Heart right ventricle (tissue), 16 donors: ENCODE data around the gene CHCHD3. TPM values are rescaled to one million over a fixed set of nuclear protein-coding genes. Genes with fewer than 3 reads are reported as not detected.

Experiments used
- ATAC-seq, 8 donors: fragments of 200-7000 bp; cut with Tn5 transposase; one replicate each; pipeline ENCODE4 v1.9.1; 2020; ENCODE audit warnings: mild to moderate bottlenecking in 8 of 8, moderate library complexity in 8 of 8, moderate number of reproducible peaks in 1 of 8
- DNase-seq, 2 donors: peaks; one replicate each; pipeline ENCODE4 v3.0.0-alpha.2; 2020
- H3K27ac ChIP-seq, 10 donors: fragments of 200-600 bp; sonication (generic) in 2 of 10; one replicate each; pipeline versions ENCODE4 v1.5.0 to v1.8.0; 2020 to 2022; ENCODE audit warnings: mild to moderate bottlenecking in 3 of 10
- H3K27me3 ChIP-seq, 7 donors: fragments of 200-600 bp; one replicate each; pipeline ENCODE4 v1.8.0; 2021 to 2022; ENCODE audit warnings: mild to moderate bottlenecking in 2 of 7
- H3K36me3 ChIP-seq, 9 donors: fragments of 200-600 bp; sonication (generic) in 1 of 9; one replicate each; pipeline versions ENCODE4 v1.5.0 to v1.8.0; 2020 to 2022; ENCODE audit warnings: mild to moderate bottlenecking in 2 of 9
- H3K4me1 ChIP-seq, 9 donors: fragments of 200-600 bp; sonication (generic) in 1 of 9; one replicate each; pipeline versions ENCODE4 v1.5.0 to v1.8.0; 2020 to 2022; ENCODE audit warnings: mild to moderate bottlenecking in 4 of 9
- H3K4me3 ChIP-seq, 10 donors: fragments of 200-600 bp; sonication (generic) in 2 of 10; one replicate each; pipeline versions ENCODE4 v1.5.0 to v1.8.0; 2020 to 2022; ENCODE audit warnings: mild to moderate bottlenecking in 7 of 10, moderate library complexity in 2 of 10
- H3K9me3 ChIP-seq, 11 donors: fragments of 200-600 bp in 10 of 11; sonication (generic) in 2 of 11; one replicate each; pipeline versions ENCODE4 v1.5.0 to v1.8.0; 2013 to 2022; ENCODE audit warnings: mild to moderate bottlenecking in 2 of 11, control low read depth in 1 of 11, moderate library complexity in 1 of 11
- CTCF ChIP-seq, 9 donors: fragments of 200-600 bp; sonication (generic) in 2 of 9; IDR thresholded peaks; one replicate each; pipeline versions ENCODE4 v1.5.0 to v1.8.0; 2021 to 2022; ENCODE audit warnings: antibody characterized with exemption in 9 of 9, mild to moderate bottlenecking in 5 of 9, moderate library complexity in 1 of 9
- WGBS, 2 donors: extraction: QIAGEN DNeasy Blood & Tissue Kit; methylation state at CpG; one replicate each; pipeline ENCODE4 v1.1.7; 2013; ENCODE audit warnings: inconsistent platforms in 1 of 2; 5-methylcytosine and 5-hydroxymethylcytosine counted together
- intact Hi-C, 10 donors: fragments of 100-400 bp; cut with DNase I; formaldehyde crosslinking; loops; one replicate each; pipeline versions ENCODE4 v1.11.1 to v1.14.2; 2022
- polyA plus RNA-seq, 2 donors: library from polyadenylated mRNA; stranded (reverse); fragments of 200-250 nt; gene quantifications; one replicate each; pipeline ENCODE4 v1.2.3, GENCODE V29; 2013
- total RNA-seq, 10 donors: library from RNA; stranded (reverse); fragmentation: NEBNext Ultra II Directional in 3 of 10; extraction: Animal tissue kit (Norgen Biotek cat#: 25700) in 3 of 10; gene quantifications; one replicate each; pipeline versions ENCODE4 v1.2.1 to v1.2.4, GENCODE V29; 2021 to 2023
- donor health status: Arrhythmogenic right ventricular cardiomyopathy.
- donor health status: ischemic (EF 13 %, LVEDD 7.1; RV severe dilation, severe dysfunction).
- donor health status: healthy with polysubstance abuse.
- donor health status: DM: no; HTN: yes; CAD: no.
- donor health status: DM: no; HTN: no; CAD: no.
- donor health status: ischemic (EF 25% LVEDD 6.9; RV normal size, moderate dysfunction).
- donor health status: ischemic (EF 25% LVEDD 5.7; RV mildly dilated, moderate dysfunction).
- donor health status: healthy.
- donor health status: DM: yes; HTN: yes; CAD: no.
- donor health status: Ischemic cardiomyopathy.
- donor health status: ischemic (EF 35%, LVEDD 5.7; RV mildly dilated, moderate dysfunction).
- donor health status: nonischemic (EF 11% LVEDD 7.7; RV severe dilation, severe dysfunction).
- donor health status: DM: yes; HTN: yes; CAD: no.
- donor health status: PGD.
- donor health status: ischemic (EF 29% LVEDD 5.4; RV normal size, mild dysfunction).
- donor health status: nonischemic (EF 23%, LVEDD 6.1; RV moderate dilation, normal function).

CHCHD3 gene
- total and polyA plus RNA-seq, 12 donors = 42.6 to 215 (median 185) TPM

- no peak overlapping the region for H3K27ac ChIP-seq
- no peaks in the 10 kb centered on the region for H3K9me3 ChIP-seq
- no peak for TF ChIP-seq CTCF (IDR thresholded peaks at IDR 0.05)
- 88 to 93% methylated on average over 3 of the region's 3 CpGs for WGBS, 2 donors
- intact Hi-C loops = no loop called here
- DNase-seq = no peak
- H3K36me3 ChIP-seq = no peaks in the 10 kb centered on the region
- H3K27me3 ChIP-seq = no peaks in the 10 kb centered on the region
- peaks cover 0 to 12% (median 0%) of the 10 kb centered on the region in 9 donors for H3K4me1 ChIP-seq
- H3K4me3 ChIP-seq = no peak overlapping the region
- ATAC-seq = no peak
These were observed 346.4 kb downstream of the CHCHD3 start for GRCh38 chr7:132735476-132735875.

Other genes starting within 250 kb of the CHCHD3 start
- gene EXOC4, start 171.0 kb upstream of the CHCHD3 start, total RNA-seq = 10 to 100 TPM; 26.2 to 41.7 (median 35.5) TPM
- gene EXOC4, start 171.0 kb upstream of the CHCHD3 start, polyA plus RNA-seq = 10 to 100 TPM in 1 of 2 donors, 1 to 10 TPM in 1; 7.5 to 10.9 TPM